ENCODE measurements around the gene RFNG.

- TF ChIP-seq CTCF (conservative IDR thresholded peaks at IDR 0.05; ENCODE audit: low read depth, low read length) (no peak), EZH2 (IDR thresholded peaks at IDR 0.05; ENCODE audit: borderline replicate concordance, low read depth, low read length, poor library complexity, severe bottlenecking) (no peak)
Observed at GRCh38 chr17:82060614-82061013, 9.0 kb upstream of the RFNG start.

Measured in A673 (cell line).